ENCODE measurements around the gene HHAT. TPM values are rescaled to one million over a fixed set of nuclear protein-coding genes. Genes with fewer than 3 reads are reported as not detected.

HHAT gene
- total RNA-seq, 1 donor from 2014 or later = 6.0 TPM

- H3K4me1 Mint-ChIP-seq (ENCODE audit: unreplicated experiment) = no peaks in the 10 kb centered on the region
Observed at GRCh38 chr1:210662291-210663050, 333.8 kb downstream of the HHAT start.

GRCh38 chr1:210663730-210664573 lies 335.2 kb downstream of the HHAT start:
- TF ChIP-seq CTCF (IDR thresholded peaks at IDR 0.05) = no peak
- Mint-ChIP-seq H3K27me3 (ENCODE audit: unreplicated experiment) (no peaks in the 10 kb centered on the region), H3K27ac (ENCODE audit: unreplicated experiment) (no peak overlapping the region), H3K4me1 (ENCODE audit: unreplicated experiment) (no peaks in the 10 kb centered on the region), H3K36me3 (ENCODE audit: unreplicated experiment) (no peaks in the 10 kb centered on the region), H3K4me3 (ENCODE audit: unreplicated experiment) (no peak overlapping the region), H3K9me3 (ENCODE audit: unreplicated experiment) (no peaks in the 10 kb centered on the region)
- no peak for DNase-seq (ENCODE audit: extremely low spot score, unreplicated experiment)

More at GRCh38 chr1:210662291-210663050, 333.8 kb downstream of the HHAT start:
- H3K4me3 Mint-ChIP-seq (ENCODE audit: unreplicated experiment) = no peak overlapping the region
- H3K27me3 Mint-ChIP-seq (ENCODE audit: unreplicated experiment) = no peaks in the 10 kb centered on the region
- peaks cover 9% of the 10 kb centered on the region for H3K9me3 Mint-ChIP-seq (ENCODE audit: unreplicated experiment)
- H3K27ac Mint-ChIP-seq (ENCODE audit: unreplicated experiment) = no peak overlapping the region
- no peak for DNase-seq (ENCODE audit: extremely low spot score, unreplicated experiment)
- no peak for TF ChIP-seq CTCF (IDR thresholded peaks at IDR 0.05)
- no peaks in the 10 kb centered on the region for H3K36me3 Mint-ChIP-seq (ENCODE audit: unreplicated experiment)

GRCh38 chr1:210669951-210670350 lies 341.2 kb downstream of the HHAT start:
- Mint-ChIP-seq H3K36me3 (ENCODE audit: unreplicated experiment) (no peaks in the 10 kb centered on the region), H3K27ac (ENCODE audit: unreplicated experiment) (no peak overlapping the region), H3K4me3 (ENCODE audit: unreplicated experiment) (no peak overlapping the region), H3K4me1 (ENCODE audit: unreplicated experiment) (no peaks in the 10 kb centered on the region), H3K27me3 (ENCODE audit: unreplicated experiment) (no peaks in the 10 kb centered on the region), H3K9me3 (ENCODE audit: unreplicated experiment) (no peaks in the 10 kb centered on the region)
- no peak for DNase-seq (ENCODE audit: extremely low spot score, unreplicated experiment)
- no peak for TF ChIP-seq CTCF (IDR thresholded peaks at IDR 0.05)

- no peak for DNase-seq (ENCODE audit: extremely low spot score, unreplicated experiment)
- no peak for TF ChIP-seq CTCF (IDR thresholded peaks at IDR 0.05)
- no peak overlapping the region for H3K4me3 Mint-ChIP-seq (ENCODE audit: unreplicated experiment)
- H3K27ac Mint-ChIP-seq (ENCODE audit: unreplicated experiment) = no peak overlapping the region
- no peaks in the 10 kb centered on the region for H3K4me1 Mint-ChIP-seq (ENCODE audit: unreplicated experiment)
- H3K9me3 Mint-ChIP-seq (ENCODE audit: unreplicated experiment) = no peaks in the 10 kb centered on the region
- H3K36me3 Mint-ChIP-seq (ENCODE audit: unreplicated experiment) = peaks cover 2% of the 10 kb centered on the region
- H3K27me3 Mint-ChIP-seq (ENCODE audit: unreplicated experiment) = no peaks in the 10 kb centered on the region
Observed at GRCh38 chr1:210674151-210674550, 345.4 kb downstream of the HHAT start.

GRCh38 chr1:210676539-210676938 lies 347.8 kb downstream of the HHAT start:
- Mint-ChIP-seq H3K4me3 (ENCODE audit: unreplicated experiment) (no peak overlapping the region), H3K27me3 (ENCODE audit: unreplicated experiment) (no peaks in the 10 kb centered on the region), H3K9me3 (ENCODE audit: unreplicated experiment) (no peaks in the 10 kb centered on the region), H3K36me3 (ENCODE audit: unreplicated experiment) (peaks cover 2% of the 10 kb centered on the region), H3K27ac (ENCODE audit: unreplicated experiment) (no peak overlapping the region), H3K4me1 (ENCODE audit: unreplicated experiment) (no peaks in the 10 kb centered on the region)
- TF ChIP-seq CTCF (IDR thresholded peaks at IDR 0.05) = no peak
- DNase-seq (ENCODE audit: extremely low spot score, unreplicated experiment) = no peak

All from osteocyte (in vitro differentiated cells).